GM10266 (cell line): ENCODE results near the gene PTPRD.

Experiments
- DNase-seq: peaks from one replicate; pipeline ENCODE4 v3.0.0; 2012; ENCODE audit errors: extremely low spot score
- TF ChIP-seq, protein P1 (sequence below): IDR thresholded peaks from 2 replicates; pipeline ENCODE4 v1.5.1; 2012; ENCODE audit warnings: mild to moderate bottlenecking, low read depth; ENCODE audit not compliant: control insufficient read depth, insufficient read depth; ENCODE audit errors: missing control alignments

Gene PTPRD

GRCh38 chr9:8420416-8420815 lies 2192.4 kb downstream of the PTPRD start:
- no peak for DNase-seq
- TF ChIP-seq, protein P1, sequence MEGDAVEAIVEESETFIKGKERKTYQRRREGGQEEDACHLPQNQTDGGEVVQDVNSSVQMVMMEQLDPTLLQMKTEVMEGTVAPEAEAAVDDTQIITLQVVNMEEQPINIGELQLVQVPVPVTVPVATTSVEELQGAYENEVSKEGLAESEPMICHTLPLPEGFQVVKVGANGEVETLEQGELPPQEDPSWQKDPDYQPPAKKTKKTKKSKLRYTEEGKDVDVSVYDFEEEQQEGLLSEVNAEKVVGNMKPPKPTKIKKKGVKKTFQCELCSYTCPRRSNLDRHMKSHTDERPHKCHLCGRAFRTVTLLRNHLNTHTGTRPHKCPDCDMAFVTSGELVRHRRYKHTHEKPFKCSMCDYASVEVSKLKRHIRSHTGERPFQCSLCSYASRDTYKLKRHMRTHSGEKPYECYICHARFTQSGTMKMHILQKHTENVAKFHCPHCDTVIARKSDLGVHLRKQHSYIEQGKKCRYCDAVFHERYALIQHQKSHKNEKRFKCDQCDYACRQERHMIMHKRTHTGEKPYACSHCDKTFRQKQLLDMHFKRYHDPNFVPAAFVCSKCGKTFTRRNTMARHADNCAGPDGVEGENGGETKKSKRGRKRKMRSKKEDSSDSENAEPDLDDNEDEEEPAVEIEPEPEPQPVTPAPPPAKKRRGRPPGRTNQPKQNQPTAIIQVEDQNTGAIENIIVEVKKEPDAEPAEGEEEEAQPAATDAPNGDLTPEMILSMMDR = no peak

DNA sequence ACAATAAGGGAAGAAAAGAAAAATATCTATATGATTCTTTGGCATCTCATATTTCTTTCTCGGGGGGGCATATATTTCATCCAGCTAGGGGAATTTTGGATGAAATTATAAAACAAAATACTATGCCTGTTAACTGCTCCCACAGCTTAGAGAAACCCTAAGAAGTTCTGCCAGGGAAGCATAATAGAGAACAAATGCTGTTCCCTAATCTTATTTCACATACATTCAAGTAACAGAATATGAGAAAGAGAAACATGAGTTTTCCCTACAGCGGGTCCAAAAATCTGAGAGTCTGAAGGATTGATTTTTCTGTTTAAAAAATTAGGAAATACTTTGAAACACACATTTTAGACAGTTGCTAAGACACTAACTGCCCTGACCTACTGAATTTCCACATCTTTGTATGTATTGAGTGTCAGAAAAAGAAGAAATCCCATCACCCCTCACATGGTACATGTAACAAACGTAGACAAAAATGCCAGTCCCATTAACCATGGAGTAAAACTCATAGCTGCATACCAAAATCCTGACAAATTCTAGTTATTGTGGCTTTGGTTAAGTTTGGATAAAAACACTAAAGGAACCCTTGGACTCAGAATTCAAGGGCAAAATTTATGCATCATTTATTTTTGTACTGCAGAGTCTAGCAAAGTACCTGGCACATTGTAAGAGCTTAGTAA lies 2193.1 kb downstream of the PTPRD start:
- TF ChIP-seq, protein P1 = no peak
- no peak for DNase-seq

- no peak for DNase-seq
- TF ChIP-seq, protein P1 = no peak
Measured at GRCh38 chr9:8417341-8417740, 2195.5 kb downstream of the PTPRD start.

- TF ChIP-seq, protein P1 = no peak
- DNase-seq = no peak
Measured at GRCh38 chr9:8412327-8412726, 2200.5 kb downstream of the PTPRD start.

DNA sequence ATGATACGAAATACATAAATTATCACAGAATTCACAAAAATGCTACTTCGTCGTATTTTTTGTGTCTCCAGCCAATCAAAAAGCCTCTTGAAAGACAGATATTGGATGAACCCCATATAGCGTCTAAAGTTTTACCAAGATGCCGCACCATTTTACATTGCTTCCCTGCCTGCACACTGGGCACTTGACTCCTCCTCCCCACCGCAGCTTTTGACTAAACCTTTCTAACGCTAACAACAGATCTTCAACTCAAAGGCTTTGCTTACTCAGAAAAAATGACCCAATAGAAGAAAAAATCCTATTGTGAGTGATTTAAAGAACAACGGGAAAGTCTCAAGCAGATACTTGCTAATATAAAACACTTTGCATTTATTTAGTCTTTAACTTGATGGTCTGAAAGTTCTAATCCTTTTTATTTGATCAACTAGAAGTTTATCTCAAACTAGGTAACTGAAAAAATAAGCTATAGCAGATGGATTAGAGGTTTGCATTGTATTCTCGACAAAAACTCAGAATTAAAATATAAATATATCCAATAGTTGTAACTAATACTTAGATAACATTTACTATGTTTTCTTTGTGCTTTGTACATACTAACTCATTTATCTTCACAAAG lies 2204.1 kb downstream of the PTPRD start:
- TF ChIP-seq, protein P1 = no peak
- no peak for DNase-seq

GRCh38 chr9:8401961-8402705 lies 2210.7 kb downstream of the PTPRD start:
- DNase-seq = no peak
- TF ChIP-seq, protein P1 = no peak

DNA sequence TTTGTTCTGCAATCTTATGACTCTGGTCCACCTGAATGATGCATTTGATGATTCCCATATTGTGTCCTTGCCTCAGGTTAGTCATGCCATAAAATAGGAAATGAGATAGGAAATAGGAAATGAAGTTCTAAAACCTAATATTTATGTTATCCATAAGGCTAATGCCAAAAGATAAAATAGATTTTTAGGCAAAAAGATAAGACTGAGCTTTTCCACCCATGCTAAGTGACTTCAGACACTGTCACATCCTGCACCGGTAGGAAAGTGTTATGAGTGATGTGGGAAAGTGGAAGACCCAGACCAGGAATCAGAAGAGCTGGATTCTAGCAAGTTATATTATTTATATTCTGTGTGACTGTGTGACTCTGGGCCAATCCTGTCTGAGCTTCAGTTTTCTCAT lies 2212.4 kb downstream of the PTPRD start:
- TF ChIP-seq, protein P1 = no peak

More for the DNA sequence above, 2212.4 kb downstream of the PTPRD start:
- no peak for DNase-seq
